GM12873 (cell line): ENCODE results near the gene CCDC15.

Source experiments
- TF ChIP-seq, protein P1 (sequence below): IDR thresholded peaks from 2 replicates; pipeline ENCODE4 v1.5.1; 2012; ENCODE audit warnings: low read depth, mild to moderate bottlenecking, moderate library complexity, low read length, control low read depth; ENCODE audit not compliant: insufficient read depth; ENCODE audit errors: missing control alignments

Gene CCDC15

DNA sequence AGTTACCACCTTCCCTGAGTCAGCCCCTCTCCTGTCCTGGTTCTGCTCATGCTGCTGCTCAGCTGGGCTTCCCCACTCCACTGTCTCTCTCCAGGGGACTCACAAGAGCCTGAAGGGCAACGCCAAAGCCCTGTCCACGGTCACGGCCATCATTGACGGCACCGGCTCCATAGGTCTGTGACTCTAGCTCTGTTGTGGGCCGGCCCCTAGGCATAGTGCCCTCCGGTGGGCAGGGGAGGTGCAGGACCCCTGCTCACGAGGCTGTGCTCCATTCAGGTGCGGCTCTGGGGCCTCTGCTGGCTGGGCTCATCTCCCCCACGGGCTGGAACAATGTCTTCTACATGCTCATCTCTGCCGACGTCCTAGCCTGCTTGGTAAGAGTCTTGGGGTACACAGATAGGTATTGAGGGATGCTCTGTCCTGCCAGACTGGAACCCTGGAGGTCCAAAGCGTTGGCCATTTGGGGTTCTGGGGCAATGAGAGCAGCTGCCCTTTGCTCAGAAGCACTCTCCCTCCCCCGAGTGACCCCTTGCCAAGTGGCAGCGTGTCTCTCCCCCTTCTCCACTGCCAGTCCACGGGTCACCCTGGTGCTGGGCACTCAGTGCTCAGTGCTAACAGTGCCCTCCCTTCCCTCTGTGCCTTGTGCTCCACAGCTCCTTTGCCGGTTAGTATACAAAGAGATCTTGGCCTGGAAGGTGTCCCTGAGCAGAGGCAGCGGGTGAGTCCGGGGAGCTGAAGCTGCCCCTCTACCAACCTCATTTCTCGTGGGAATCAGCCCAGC is 131.5 kb downstream of the CCDC15 start:
- TF ChIP-seq, protein P1, sequence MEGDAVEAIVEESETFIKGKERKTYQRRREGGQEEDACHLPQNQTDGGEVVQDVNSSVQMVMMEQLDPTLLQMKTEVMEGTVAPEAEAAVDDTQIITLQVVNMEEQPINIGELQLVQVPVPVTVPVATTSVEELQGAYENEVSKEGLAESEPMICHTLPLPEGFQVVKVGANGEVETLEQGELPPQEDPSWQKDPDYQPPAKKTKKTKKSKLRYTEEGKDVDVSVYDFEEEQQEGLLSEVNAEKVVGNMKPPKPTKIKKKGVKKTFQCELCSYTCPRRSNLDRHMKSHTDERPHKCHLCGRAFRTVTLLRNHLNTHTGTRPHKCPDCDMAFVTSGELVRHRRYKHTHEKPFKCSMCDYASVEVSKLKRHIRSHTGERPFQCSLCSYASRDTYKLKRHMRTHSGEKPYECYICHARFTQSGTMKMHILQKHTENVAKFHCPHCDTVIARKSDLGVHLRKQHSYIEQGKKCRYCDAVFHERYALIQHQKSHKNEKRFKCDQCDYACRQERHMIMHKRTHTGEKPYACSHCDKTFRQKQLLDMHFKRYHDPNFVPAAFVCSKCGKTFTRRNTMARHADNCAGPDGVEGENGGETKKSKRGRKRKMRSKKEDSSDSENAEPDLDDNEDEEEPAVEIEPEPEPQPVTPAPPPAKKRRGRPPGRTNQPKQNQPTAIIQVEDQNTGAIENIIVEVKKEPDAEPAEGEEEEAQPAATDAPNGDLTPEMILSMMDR: peak; percentile 19

DNA sequence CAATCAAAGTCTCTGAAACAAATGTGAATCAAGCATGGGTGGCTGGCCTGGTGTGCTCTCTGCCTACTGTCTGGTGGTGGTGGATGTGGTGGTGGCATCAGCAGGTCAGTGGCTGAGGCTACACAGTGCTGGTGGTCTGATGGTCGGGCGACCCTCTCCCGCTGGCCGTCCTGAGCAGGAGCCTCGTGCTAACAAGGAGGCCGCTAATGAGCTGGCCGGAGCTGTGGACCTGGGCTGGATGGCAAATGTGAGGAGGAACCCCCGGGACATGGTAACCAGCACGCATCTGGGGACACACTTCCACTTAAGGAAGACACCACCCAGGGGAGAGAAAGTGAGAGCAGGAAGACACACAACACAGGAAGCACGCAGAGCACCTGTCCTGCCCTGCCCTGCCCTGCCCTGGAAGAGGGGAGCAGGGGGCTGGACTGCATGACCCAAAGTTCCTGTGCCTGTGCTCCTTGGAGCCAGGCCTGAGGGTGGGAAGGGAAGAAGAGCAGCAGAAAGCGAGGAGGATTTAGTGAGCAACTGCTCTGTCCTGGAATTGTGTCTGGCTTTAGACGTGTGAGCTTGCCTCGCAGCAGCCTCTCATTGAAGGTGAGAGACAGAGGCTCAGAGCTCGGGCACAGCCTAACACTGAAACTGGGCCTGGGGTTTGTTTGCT is 132.8 kb downstream of the CCDC15 start:
- TF ChIP-seq, protein P1: no peak

DNA sequence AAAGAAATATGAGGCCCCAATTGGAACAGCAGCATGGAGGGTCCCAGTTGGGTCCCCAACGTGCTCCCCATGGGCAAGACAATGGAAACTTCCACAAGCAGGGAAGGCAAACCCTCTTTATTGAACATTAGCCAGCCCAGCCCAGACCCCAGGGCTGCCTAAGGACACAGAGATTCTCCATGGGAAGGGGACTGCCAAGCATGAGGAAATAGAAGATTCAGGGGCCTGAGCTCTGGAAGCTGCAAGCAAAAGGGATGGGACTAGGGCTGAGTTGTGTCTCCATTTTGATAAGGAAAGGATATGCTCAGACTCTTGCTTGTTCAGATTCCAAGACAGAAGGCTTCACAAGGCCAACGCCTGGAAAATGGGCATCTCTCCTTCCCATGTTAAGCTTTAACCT is 134.1 kb downstream of the CCDC15 start:
- TF ChIP-seq, protein P1: no peak

DNA sequence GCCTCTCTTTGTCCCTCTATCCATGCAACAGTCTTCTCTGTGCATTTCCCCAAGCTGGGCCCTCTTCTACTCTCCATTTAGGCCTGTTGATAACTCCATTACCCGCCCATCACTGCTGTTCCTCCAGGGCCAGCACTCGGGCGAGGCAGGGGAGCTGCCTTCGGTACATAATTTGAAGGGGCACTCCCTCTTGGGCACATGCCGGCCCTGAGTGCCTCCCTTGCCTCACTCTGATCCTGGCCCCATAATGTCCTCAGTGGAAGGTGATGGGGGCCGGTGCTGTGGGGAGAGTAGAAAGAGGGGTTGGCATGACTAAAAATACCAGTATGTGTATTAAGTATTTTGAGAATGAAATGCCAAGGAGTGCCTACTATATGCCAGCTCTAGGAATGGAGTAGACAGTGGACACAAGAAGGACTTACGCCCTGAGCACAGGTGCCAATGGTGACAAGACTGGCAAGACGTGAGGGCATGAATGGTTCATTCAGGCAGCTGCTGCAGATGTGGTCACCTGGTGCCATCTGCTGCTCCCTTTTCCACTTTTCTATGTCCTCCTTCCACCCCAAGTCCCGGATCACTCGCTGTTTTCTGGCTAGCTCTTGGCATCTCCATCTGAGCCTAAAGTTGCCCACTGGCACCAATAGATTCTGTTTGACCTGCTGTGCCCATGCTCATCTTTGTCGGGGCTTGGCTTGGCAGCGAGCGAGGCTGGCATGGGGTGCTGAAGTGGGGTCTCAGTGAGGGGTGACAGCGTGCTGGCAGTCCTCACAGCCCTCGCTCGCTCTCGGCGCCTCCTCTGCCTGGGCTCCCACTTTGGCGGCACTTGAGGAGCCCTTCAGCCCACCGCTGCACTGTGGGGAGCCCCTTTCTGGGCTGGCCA is 134.8 kb downstream of the CCDC15 start:
- TF ChIP-seq, protein P1: no peak

DNA sequence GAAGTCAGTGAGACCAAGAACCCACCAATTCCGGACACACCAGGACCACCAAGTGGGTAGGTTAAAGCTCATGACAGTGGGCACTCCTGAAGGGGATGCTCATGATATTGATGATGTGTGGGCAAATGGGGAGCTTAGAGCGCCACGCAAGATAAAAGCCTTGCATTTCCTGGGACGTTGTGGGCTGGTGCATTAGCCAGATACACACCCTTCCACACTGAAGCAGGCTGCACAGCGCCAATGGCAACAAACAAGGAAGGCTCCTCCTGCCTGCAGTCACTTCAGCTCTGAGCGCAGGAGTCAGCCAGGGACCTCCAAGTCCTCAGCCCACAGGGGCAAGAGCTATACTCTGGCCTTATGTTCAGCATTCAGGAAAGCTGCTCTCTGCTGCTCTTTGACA is 136.8 kb downstream of the CCDC15 start:
- TF ChIP-seq, protein P1: no peak
